ENCODE measurements around the gene MAML1. TPM values are rescaled to one million over a fixed set of nuclear protein-coding genes. Genes with fewer than 3 reads are reported as not detected.
A peak's percentile ranks its signal among the peaks of the same experiment; 100 is the strongest.

MAML1 gene
- total RNA-seq, 2 experiments from 2014 or later: 24.1 to 24.2 TPM

DNA sequence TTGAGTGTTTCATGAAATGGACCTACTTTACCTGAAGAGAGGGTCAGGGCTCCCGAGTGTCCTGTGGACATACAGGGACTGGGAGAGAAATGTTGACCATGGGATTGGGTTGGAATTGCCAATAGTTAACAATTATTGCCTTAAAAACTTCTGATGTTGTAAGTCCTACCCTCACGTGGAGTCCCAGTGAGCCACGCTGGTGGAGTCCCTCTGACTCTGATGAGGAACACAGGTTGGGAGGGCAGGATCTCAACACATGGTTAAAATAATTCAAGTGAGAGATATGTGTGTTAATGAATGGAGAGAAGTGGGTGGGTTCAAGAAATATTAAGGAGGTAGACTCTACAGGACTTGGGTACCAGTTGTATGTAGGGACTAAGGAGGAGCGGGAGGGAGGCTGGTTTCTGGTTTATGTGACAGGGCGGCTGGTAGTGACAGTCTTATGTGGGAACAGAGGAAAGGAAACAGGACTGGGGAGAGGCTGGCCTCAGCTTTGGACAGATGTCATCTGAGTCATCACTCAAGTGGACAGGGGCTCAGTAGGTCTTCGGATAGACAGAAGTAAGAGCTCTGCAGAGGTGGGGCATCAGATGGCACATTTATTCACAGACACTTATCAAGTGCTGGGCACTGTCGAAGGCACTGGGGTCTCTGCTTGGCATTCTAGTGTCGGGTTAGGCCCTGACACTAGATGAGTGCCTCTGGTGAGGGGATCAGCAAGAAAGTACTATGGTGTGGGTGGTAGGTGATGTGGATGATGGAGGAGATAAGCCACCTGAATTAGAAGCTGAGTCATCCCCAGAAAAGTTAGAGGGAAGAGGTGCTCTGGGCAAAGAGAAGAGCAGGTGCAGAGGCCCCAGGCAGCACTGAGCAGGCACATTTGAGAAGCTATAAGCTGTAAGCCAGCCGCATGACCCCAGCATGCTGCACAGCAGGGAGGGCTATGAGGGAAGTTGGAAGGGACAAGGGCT is 27.2 kb downstream of the MAML1 start:
- Mint-ChIP-seq H3K4me3 (no peak overlapping the region), H3K9me3 (no peaks in the 10 kb centered on the region), H3K27me3 (no peaks in the 10 kb centered on the region), H3K27ac (peak overlapping the region; percentile 54), H3K36me3 (peaks cover 2% of the 10 kb centered on the region), H3K4me1 (peaks cover 52% of the 10 kb centered on the region)
- DNase-seq: peak; percentile 18

DNA sequence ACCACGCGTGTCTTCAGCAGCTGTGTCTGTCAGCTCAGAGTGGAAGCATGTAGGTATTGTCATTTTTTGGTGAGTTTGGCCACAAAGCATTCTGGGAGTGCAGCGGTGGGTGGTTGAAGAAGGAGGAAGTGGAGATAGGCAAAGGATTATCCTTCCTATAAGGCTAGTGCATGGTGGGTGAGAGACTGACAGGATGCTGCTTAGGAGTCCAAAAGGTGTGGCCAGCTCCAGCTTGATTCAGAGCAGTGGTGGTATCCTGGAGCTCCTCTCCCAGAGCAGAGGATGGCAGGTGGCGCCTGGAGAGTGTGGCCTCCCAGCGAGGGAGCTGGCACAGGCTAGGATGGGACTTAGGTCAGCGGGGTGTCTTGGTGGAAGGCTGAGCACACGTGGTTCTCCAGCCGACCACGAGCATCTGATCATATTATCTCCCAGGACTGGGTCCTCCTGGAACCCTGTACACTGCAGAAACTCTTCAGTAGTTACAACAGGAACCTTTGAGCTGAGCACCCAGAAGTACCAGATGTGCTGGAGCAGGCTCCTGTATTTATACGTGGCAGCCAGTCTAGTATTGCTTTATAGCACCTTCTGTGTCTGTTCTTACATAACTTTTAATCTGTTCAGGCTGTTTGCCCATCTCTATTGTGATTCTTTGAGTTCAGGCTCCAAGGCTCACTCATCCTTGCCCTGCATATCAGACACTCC is 29.6 kb downstream of the MAML1 start:
- H3K4me3 Mint-ChIP-seq: no peak overlapping the region

DNA sequence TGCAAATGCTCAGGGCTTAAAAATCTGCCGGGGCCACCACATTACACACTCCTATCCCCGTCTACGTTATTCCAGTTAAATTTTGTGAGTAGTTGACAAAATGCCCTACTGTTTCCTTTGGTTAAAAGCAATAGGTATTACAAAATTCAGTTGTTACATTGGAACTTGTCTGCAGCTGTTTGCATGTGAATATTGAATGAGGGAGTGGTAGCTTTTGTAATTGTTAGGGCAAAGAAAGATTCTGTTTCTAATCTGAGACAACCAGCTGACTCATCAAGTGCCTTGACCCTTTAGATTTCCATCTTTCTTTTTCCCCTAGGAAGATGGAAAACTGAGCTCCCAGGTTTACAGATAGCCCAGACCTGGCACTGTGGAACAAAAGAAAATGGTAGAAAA is 30.2 kb downstream of the MAML1 start:
- no peak overlapping the region for H3K4me3 Mint-ChIP-seq
- H3K36me3 Mint-ChIP-seq: peaks cover 8% of the 10 kb centered on the region
- DNase-seq: no peak
- H3K9me3 Mint-ChIP-seq: no peaks in the 10 kb centered on the region
- H3K27me3 Mint-ChIP-seq: no peaks in the 10 kb centered on the region
- H3K4me1 Mint-ChIP-seq: peaks cover 50% of the 10 kb centered on the region
- no peak overlapping the region for H3K27ac Mint-ChIP-seq

More for the DNA sequence above, 29.6 kb downstream of the MAML1 start:
- Mint-ChIP-seq H3K36me3 (peaks cover 8% of the 10 kb centered on the region), H3K27ac (peak overlapping the region; percentile 18), H3K27me3 (no peaks in the 10 kb centered on the region), H3K9me3 (no peaks in the 10 kb centered on the region), H3K4me1 (peaks cover 51% of the 10 kb centered on the region)
- no peak for DNase-seq

DNA sequence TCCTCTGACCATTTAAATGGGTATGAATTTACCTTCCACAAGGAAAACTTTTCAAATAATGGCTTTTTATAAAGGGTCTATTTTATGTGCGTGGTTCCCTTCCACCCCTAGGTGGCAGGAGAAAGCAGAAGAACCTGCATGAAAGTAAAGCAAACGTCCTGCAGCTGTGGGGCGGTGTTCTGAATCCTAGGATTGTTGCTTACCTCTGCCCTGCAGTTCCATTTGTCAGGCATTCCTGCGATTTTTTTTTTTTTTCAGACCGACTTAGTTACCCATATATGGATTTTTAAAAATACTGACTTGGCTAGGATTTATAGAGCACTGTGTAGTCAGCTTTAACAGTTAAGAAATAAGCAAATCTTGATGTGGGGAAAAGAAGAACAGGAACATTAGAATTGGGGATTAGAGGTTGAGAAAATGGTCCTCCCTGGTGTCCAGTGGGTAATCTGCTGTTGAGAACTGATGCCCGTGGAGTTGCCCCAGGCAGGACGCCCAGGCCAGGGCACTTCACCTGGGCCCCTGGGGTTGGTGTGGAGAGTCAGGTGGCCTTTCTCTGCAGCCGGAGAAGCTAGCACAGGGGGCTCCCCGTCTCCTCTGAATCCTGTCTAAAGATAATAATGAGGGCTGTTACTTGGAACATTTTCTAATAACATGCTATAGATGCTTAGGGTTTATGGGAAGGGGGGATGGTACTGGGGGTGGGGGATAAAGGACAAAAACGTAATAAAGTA is 30.8 kb downstream of the MAML1 start:
- Mint-ChIP-seq H3K9me3 (no peaks in the 10 kb centered on the region), H3K27ac (no peak overlapping the region), H3K4me3 (no peak overlapping the region), H3K36me3 (peaks cover 9% of the 10 kb centered on the region), H3K4me1 (peaks cover 52% of the 10 kb centered on the region), H3K27me3 (no peaks in the 10 kb centered on the region)
- peak; percentile 23 for DNase-seq

DNA sequence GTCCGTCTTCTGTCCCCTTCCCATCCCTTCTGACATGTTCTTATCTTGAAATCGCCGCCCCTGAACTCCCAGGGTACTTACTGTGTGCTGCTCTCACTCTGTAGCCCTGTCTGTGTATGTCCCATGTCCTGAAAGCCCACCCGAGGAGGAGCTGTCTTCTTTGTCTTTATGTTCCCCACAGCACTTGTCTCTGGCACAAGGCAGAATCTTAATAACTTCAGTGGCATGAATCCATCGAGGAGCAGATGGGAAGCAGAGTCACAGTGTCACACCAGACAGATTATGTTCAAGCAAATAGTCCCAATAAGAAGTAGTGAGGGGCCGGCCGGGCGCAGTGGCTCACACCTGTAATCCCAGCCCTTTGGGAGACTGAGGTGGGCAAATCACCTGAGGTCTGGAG is 31.4 kb downstream of the MAML1 start:
- no peak overlapping the region for H3K27ac Mint-ChIP-seq
- DNase-seq: no peak
- peaks cover 12% of the 10 kb centered on the region for H3K36me3 Mint-ChIP-seq
- peaks cover 50% of the 10 kb centered on the region for H3K4me1 Mint-ChIP-seq
- H3K27me3 Mint-ChIP-seq: no peaks in the 10 kb centered on the region
- H3K4me3 Mint-ChIP-seq: no peak overlapping the region
- no peaks in the 10 kb centered on the region for H3K9me3 Mint-ChIP-seq

DNA sequence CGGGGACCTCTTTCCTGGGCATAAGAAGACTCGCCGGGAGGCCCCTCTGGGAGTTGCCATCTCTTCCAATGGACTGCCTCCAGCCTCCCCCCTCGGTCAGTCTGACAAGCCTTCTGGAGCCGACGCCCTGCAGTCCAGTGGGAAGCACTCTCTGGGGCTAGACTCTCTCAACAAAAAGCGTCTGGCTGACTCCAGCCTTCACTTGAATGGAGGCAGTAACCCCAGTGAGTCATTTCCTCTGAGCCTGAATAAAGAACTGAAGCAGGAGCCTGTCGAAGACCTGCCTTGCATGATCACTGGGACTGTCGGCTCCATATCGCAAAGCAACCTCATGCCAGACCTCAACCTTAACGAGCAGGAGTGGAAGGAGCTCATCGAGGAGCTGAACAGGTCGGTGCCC is 32.8 kb downstream of the MAML1 start:
- no peaks in the 10 kb centered on the region for H3K9me3 Mint-ChIP-seq
- H3K27ac Mint-ChIP-seq: no peak overlapping the region

DNA sequence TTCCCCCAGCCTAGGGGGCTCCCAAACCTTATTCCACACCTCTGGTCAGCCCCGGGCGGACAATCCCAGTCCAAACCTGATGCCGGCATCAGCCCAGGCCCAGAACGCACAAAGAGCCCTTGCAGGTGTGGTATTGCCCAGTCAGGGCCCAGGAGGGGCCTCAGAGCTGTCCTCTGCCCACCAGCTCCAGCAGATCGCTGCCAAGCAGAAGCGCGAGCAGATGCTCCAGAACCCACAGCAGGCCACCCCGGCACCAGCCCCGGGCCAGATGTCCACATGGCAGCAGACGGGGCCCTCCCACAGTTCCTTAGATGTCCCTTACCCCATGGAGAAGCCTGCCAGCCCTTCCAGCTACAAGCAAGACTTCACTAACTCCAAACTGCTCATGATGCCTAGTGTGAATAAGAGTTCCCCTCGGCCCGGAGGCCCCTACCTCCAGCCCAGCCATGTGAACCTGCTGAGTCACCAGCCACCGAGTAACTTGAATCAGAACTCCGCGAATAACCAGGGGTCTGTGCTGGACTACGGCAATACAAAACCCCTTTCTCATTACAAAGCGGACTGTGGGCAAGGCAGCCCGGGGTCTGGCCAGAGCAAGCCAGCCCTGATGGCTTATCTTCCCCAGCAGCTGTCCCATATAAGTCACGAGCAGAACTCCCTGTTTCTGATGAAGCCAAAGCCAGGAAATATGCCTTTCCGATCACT is 33.6 kb downstream of the MAML1 start:
- DNase-seq: no peak
- Mint-ChIP-seq H3K36me3 (peaks cover 14% of the 10 kb centered on the region), H3K27ac (no peak overlapping the region), H3K27me3 (no peaks in the 10 kb centered on the region), H3K4me3 (no peak overlapping the region), H3K9me3 (no peaks in the 10 kb centered on the region), H3K4me1 (peaks cover 37% of the 10 kb centered on the region)

More for the DNA sequence above, 32.8 kb downstream of the MAML1 start:
- Mint-ChIP-seq H3K4me1 (peaks cover 39% of the 10 kb centered on the region), H3K36me3 (peaks cover 14% of the 10 kb centered on the region), H3K4me3 (no peak overlapping the region), H3K27me3 (no peaks in the 10 kb centered on the region)
- no peak for DNase-seq

DNA sequence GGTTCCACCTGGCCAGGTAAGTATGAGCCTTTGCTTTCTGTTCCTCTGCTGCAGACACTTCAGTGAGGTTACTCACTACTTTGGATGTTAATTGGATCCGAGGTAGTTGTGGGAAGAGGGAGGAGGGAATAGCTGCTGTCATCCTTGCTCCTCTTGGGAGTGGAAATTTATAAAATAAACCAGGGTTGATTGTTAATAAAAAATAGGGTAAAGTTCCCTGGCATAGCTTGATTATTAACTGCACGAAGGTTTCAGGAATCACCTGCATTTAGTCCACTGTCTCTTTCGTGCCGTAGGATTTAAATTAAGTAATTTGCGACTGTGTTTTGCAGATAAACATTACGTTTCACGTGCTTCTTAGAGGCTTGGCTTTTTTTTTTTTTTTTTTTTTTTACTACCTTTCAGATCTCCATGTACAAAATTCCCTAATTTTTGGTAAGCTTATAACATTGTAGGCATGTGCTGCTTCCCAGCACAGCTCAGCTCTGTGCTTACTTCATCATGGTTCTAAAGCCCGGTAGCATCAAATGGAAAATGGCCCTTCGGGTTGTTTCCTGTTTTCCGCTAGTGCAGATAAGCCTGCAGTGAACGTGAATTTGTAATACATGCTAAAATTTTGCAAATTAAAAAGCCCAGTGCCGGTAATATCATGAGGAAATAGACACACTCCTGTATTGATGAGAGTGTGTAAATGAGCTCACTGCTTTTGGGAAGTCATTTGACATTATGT is 34.3 kb downstream of the MAML1 start:
- DNase-seq: no peak
- Mint-ChIP-seq H3K4me1 (peaks cover 31% of the 10 kb centered on the region), H3K27ac (no peak overlapping the region), H3K36me3 (peaks cover 14% of the 10 kb centered on the region), H3K27me3 (no peaks in the 10 kb centered on the region), H3K4me3 (no peak overlapping the region), H3K9me3 (no peaks in the 10 kb centered on the region)

DNA sequence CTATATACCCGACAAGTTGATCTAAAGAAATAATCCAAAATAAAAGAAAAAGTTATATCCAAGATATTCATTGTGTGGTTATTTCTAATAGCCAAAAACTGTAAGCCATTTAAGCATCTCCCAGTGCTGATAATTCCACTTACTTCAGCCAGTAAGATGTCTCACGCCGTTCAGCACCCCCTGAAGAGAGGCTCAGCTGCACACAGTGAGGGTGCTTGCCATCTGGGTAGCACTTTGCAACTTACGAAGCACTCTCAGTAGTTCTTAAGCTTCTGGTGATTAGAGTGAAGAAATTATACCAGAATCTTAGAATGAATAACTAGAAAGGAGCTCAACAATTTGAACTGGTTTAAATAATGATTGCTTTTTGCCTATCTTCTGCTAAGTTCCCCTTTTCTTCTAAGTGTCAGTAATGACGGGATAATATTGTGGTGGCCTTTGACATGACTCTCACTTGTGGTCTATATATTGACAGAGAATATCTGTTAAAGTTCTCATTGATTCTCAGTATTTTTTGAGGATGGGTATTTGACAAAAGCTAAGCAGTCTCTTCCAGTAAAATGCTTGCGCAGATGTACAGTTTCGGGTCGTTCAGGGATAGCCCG is 35.0 kb downstream of the MAML1 start:
- Mint-ChIP-seq H3K27me3 (no peaks in the 10 kb centered on the region), H3K9me3 (no peaks in the 10 kb centered on the region), H3K4me1 (peaks cover 24% of the 10 kb centered on the region), H3K36me3 (peaks cover 20% of the 10 kb centered on the region), H3K27ac (no peak overlapping the region), H3K4me3 (no peak overlapping the region)
- DNase-seq: no peak

DNA sequence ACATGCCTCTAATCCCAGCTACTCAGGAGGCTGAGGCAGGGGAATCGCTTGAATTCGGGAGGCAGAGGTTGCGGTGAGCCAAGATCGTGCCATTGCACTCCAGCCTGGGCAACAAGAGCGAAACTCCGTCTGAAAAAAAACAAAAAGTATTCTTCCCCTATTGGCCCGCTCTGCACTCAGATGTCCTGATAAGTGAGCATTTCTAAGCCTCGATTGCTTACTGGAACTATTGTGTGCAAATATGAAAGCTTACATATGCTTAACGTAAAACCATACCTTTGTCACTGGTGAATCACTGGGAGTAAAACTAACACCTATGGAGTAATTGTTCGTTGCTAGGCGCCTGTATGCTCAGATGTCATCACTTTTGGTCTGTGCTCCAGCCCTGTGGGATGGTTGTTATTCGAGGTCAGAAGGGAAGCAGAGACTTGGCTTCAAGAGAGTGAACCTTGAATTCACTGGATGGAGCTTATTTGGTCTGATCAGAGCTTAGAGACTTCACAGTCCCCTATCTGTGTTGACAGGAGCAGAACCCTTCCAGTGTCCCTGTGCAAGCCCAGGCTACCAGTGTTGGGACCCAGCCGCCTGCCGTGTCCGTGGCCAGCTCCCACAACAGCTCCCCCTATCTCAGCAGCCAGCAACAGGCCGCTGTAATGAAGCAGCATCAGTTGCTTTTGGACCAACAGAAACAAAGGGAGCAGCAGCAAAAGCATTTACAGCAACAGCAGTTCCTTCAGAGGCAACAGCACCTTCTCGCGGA is 35.9 kb downstream of the MAML1 start:
- no peak for DNase-seq
- Mint-ChIP-seq H3K27ac (peak overlapping the region; percentile 16), H3K9me3 (no peaks in the 10 kb centered on the region), H3K36me3 (peaks cover 25% of the 10 kb centered on the region), H3K4me1 (peaks cover 16% of the 10 kb centered on the region), H3K27me3 (no peaks in the 10 kb centered on the region), H3K4me3 (no peak overlapping the region)

DNA sequence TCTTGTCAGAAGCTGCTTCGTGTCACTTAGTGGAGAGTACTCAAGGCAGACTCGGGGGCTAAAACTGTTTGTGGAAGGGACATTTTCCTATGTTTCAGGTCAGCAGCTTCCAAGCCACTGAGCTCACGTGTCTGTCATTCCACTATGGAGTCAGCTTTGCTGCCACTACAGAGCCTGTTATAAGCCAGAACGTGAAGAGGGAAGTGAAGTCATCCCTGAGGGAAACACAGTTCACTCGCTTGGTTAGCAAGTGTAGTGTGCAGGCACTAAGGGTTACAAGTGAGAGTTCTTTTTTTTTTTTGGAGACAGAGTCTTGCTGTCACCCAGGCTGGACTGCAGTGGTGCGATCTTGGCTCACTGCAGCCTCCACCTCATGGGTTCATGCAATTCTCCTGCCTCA is 36.6 kb downstream of the MAML1 start:
- H3K4me3 Mint-ChIP-seq: no peak overlapping the region
- no peaks in the 10 kb centered on the region for H3K9me3 Mint-ChIP-seq
- no peak for DNase-seq
- H3K36me3 Mint-ChIP-seq: peaks cover 25% of the 10 kb centered on the region
- H3K4me1 Mint-ChIP-seq: peaks cover 15% of the 10 kb centered on the region
- H3K27ac Mint-ChIP-seq: no peak overlapping the region
- H3K27me3 Mint-ChIP-seq: no peaks in the 10 kb centered on the region

DNA sequence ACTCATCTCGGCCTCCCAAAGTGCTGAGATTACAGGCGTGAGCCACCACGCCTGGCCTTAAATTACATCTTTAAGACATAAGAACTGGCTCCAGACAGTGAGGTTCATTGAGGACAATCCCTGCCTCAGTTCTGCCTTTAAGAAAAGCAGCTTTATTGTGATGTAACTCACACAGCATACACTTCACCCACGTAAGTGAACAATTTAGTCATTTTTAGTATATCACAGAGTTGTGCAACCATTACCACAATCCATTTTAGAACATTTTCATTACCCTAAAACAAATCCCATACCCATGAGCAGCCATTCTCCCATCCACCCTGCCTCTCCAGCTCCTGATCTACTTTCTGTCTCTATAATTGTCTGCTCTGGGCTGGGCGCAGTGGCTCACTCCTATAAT is 37.2 kb downstream of the MAML1 start:
- no peak overlapping the region for H3K27ac Mint-ChIP-seq
- H3K4me1 Mint-ChIP-seq: peaks cover 15% of the 10 kb centered on the region
- H3K27me3 Mint-ChIP-seq: no peaks in the 10 kb centered on the region
- H3K4me3 Mint-ChIP-seq: no peak overlapping the region
- peaks cover 27% of the 10 kb centered on the region for H3K36me3 Mint-ChIP-seq
- H3K9me3 Mint-ChIP-seq: no peaks in the 10 kb centered on the region
- DNase-seq: no peak

DNA sequence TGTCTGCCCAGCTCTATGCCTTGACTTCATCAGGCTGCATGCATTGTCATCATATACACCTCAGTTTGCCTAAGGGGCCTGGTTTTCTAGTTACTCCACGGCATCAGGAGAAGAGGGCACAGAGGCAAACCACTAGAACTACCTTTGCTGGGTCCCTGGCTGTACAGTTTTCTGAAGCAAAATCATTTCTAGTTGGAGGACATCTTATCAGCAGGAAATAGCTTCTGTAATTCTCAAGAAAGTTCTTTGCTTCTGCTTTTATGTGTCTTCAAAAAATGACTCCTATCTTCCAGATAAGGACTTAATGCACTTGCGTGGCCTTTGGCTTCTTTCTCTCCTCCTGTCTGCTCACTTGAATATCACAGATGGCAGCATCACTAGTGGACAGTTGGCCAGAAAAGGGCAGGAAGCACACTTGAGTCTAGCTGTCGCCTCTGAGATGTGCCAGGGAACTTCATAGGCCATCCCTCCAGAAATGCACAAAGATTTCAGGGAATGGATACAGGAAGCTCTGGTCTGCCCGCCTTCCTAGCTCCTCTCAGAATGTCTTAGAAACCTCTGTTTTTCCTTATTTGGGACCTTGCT is 38.8 kb downstream of the MAML1 start:
- Mint-ChIP-seq H3K9me3 (no peaks in the 10 kb centered on the region), H3K36me3 (peaks cover 22% of the 10 kb centered on the region), H3K27me3 (no peaks in the 10 kb centered on the region), H3K4me3 (no peak overlapping the region), H3K4me1 (peaks cover 8% of the 10 kb centered on the region), H3K27ac (no peak overlapping the region)
- no peak for DNase-seq
